NCI-H226 (cell line): Measurements from ENCODE around the gene USP9X.
"Not testable (repeated sequence)": the region's sequence is repeated elsewhere in the genome, so short reads cannot be mapped to it uniquely, and the experiment has no call there.

Experiments
- DNase-seq: peaks from one replicate; pipeline ENCODE4 v3.0.0-alpha.2; 2015

The USP9X gene

GRCh38 chrX:41192880-41193279 is 107.6 kb downstream of the USP9X start:
- no peak for DNase-seq

- DNase-seq = no peak
These were observed 113.2 kb downstream of the USP9X start for GRCh38 chrX:41198410-41198809.

- DNase-seq = no peak
These were observed 115.5 kb downstream of the USP9X start for GRCh38 chrX:41200785-41201184.

GRCh38 chrX:41209853-41210252 is 124.6 kb downstream of the USP9X start:
- DNase-seq = no peak

- DNase-seq = no peak
These were observed 139.4 kb downstream of the USP9X start for GRCh38 chrX:41224605-41225004.

- DNase-seq = no peak
These were observed 148.7 kb downstream of the USP9X start for GRCh38 chrX:41233988-41234387.

- DNase-seq = not testable (repeated sequence)
These were observed 149.2 kb downstream of the USP9X start for GRCh38 chrX:41234471-41234870.

GRCh38 chrX:41234962-41235361 is 149.7 kb downstream of the USP9X start:
- DNase-seq = no peak

- DNase-seq = no peak
These were observed 151.4 kb downstream of the USP9X start for GRCh38 chrX:41236629-41237028.

GRCh38 chrX:41240509-41240908 is 155.3 kb downstream of the USP9X start:
- DNase-seq = no peak

- no peak for DNase-seq
These were observed 156.7 kb downstream of the USP9X start for GRCh38 chrX:41241962-41242361.

- no peak for DNase-seq
These were observed 160.4 kb downstream of the USP9X start for GRCh38 chrX:41245641-41246040.

- no peak for DNase-seq
These were observed 165.6 kb downstream of the USP9X start for GRCh38 chrX:41250867-41251266.

GRCh38 chrX:41257801-41258200 is 172.6 kb downstream of the USP9X start:
- DNase-seq = no peak

GRCh38 chrX:41258226-41258625 is 173.0 kb downstream of the USP9X start:
- DNase-seq = no peak

GRCh38 chrX:41258871-41259270 is 173.6 kb downstream of the USP9X start:
- DNase-seq = peak; percentile 39

- no peak for DNase-seq
These were observed 174.3 kb downstream of the USP9X start for GRCh38 chrX:41259516-41259915.

GRCh38 chrX:41265615-41266014 is 180.4 kb downstream of the USP9X start:
- no peak for DNase-seq

- peak; percentile 12 for DNase-seq
These were observed 188.4 kb downstream of the USP9X start for GRCh38 chrX:41273638-41274037.

- no peak for DNase-seq
These were observed 190.7 kb downstream of the USP9X start for GRCh38 chrX:41275661-41276609.

GRCh38 chrX:41276661-41277506 is 191.6 kb downstream of the USP9X start:
- DNase-seq = no peak

GRCh38 chrX:41282307-41282706 is 197.1 kb downstream of the USP9X start:
- not testable (repeated sequence) for DNase-seq

GRCh38 chrX:41285928-41286327 is 200.7 kb downstream of the USP9X start:
- not testable (repeated sequence) for DNase-seq
